Measurements from ENCODE around the gene PRDM16.
A peak's percentile ranks its signal among the peaks of the same experiment; 100 is the strongest.

Gene PRDM16

GRCh38 chr1:3316340-3316943 is 247.4 kb downstream of the PRDM16 start:
- no peak overlapping the region for H3K27ac ChIP-seq
- ChIA-PET CTCF (no interaction called here), POLR2A (ENCODE audit: low non-redundant PET) (no interaction called here)
- no peak for DNase-seq (ENCODE audit: low spot score)
- no peak for TF ChIP-seq CTCF (conservative IDR thresholded peaks at IDR 0.05; ENCODE audit: low read depth)

GRCh38 chr1:3317456-3317855 is 248.5 kb downstream of the PRDM16 start:
- H3K27ac ChIP-seq = no peak overlapping the region
- no peak for TF ChIP-seq CTCF (conservative IDR thresholded peaks at IDR 0.05; ENCODE audit: low read depth)
- DNase-seq (ENCODE audit: low spot score) = no peak
- ChIA-PET CTCF (interaction anchor here (0.5 to 0.6 kb wide), 2 partner anchors 12 to 98 kb away, joined by 3 read pairs; no protein-coding TSS in a partner anchor), POLR2A (ENCODE audit: low non-redundant PET) (no interaction called here)

- ChIA-PET CTCF (no interaction called here), POLR2A (ENCODE audit: low non-redundant PET) (no interaction called here)
- no peak overlapping the region for H3K27ac ChIP-seq
- TF ChIP-seq CTCF (conservative IDR thresholded peaks at IDR 0.05; ENCODE audit: low read depth) = no peak
- DNase-seq (ENCODE audit: low spot score) = no peak
Measured at GRCh38 chr1:3318329-3318728, 249.3 kb downstream of the PRDM16 start.

DNA sequence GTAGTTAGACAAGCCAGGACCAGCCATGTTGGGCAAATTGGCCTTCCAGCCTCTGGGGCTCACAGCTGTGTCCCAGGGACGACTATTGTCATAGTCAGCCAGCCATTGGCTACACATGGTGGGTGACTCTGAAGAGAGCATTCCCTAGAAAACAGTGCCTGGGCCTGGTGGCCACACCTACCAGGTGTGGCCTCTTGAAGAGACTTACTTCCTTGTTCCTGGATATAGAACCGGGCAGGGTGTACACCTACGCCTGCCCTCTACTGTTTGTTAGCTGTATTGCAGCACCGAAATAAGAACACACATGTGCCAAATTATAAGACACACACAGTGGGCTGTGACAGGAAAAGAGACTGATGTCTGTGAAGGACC is 250.9 kb downstream of the PRDM16 start:
- CTCF ChIA-PET = interaction anchor here (0.5 kb wide), 1 partner anchor 10 kb away, joined by 4 read pairs; no protein-coding TSS in a partner anchor

GRCh38 chr1:3320246-3321152 is 251.5 kb downstream of the PRDM16 start:
- no peak for DNase-seq (ENCODE audit: low spot score)
- ChIA-PET POLR2A (ENCODE audit: low non-redundant PET) (no interaction called here), CTCF (interaction anchor here (0.5 to 0.6 kb wide), 2 partner anchors 11 to 42 kb away, joined by 3 to 4 read pairs; no protein-coding TSS in a partner anchor)

More for the DNA sequence above, 250.9 kb downstream of the PRDM16 start:
- TF ChIP-seq CTCF (conservative IDR thresholded peaks at IDR 0.05; ENCODE audit: low read depth) = peak; percentile 63
- H3K27ac ChIP-seq = 0 out of 2 replicates have a peak overlapping the region, but pooled peaks have one; percentile 7
- POLR2A ChIA-PET (ENCODE audit: low non-redundant PET) = no interaction called here
- peak; percentile 76 for DNase-seq (ENCODE audit: low spot score)

More at GRCh38 chr1:3320246-3321152, 251.5 kb downstream of the PRDM16 start:
- H3K27ac ChIP-seq = no peak overlapping the region
- TF ChIP-seq CTCF (conservative IDR thresholded peaks at IDR 0.05; ENCODE audit: low read depth) = peak; percentile 8; the same call in 1 of the 2 replicates
